Measurements from ENCODE around the gene LRRC3. TPM values are rescaled to one million over a fixed set of nuclear protein-coding genes. Genes with fewer than 3 reads are reported as not detected.

Gene LRRC3
- total RNA-seq, 3 donors from 2014 or later = 2.1 to 17.9 (median 2.7) TPM

DNA sequence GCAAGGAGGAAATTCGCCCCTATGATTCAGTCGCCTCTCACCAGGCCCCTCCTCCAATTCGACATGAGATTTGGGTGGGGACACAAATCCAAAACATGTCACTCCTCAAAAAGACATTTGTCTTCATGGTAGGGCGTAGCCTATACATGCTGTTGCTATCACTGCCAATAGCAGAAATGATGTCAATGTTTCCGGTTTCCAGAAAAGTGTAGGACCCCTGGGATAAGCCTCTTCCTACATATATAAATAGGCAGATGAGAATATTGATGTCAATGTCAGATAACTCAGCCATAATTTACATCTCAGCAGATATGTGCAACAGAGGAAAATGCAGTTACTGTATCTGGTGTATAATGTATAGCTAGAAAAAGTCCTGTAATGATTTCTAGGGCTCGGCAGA is 16.7 kb downstream of the LRRC3 start:
- DNase-seq = no peak
- TF ChIP-seq, protein P1, sequence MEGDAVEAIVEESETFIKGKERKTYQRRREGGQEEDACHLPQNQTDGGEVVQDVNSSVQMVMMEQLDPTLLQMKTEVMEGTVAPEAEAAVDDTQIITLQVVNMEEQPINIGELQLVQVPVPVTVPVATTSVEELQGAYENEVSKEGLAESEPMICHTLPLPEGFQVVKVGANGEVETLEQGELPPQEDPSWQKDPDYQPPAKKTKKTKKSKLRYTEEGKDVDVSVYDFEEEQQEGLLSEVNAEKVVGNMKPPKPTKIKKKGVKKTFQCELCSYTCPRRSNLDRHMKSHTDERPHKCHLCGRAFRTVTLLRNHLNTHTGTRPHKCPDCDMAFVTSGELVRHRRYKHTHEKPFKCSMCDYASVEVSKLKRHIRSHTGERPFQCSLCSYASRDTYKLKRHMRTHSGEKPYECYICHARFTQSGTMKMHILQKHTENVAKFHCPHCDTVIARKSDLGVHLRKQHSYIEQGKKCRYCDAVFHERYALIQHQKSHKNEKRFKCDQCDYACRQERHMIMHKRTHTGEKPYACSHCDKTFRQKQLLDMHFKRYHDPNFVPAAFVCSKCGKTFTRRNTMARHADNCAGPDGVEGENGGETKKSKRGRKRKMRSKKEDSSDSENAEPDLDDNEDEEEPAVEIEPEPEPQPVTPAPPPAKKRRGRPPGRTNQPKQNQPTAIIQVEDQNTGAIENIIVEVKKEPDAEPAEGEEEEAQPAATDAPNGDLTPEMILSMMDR (IDR thresholded peaks at IDR 0.05) = no peak
- Histone ChIP-seq H3K36me3 (ENCODE audit: low read depth) (no peaks in the 10 kb centered on the region), H3K4me1 (ENCODE audit: low read depth) (no peaks in the 10 kb centered on the region), H3K9me3 (no peaks in the 10 kb centered on the region), H3K4me3 (no peak overlapping the region)
- intact Hi-C loops (cut with DNase I, micrococcal nuclease) = no loop called here
- no peak for ATAC-seq

DNA sequence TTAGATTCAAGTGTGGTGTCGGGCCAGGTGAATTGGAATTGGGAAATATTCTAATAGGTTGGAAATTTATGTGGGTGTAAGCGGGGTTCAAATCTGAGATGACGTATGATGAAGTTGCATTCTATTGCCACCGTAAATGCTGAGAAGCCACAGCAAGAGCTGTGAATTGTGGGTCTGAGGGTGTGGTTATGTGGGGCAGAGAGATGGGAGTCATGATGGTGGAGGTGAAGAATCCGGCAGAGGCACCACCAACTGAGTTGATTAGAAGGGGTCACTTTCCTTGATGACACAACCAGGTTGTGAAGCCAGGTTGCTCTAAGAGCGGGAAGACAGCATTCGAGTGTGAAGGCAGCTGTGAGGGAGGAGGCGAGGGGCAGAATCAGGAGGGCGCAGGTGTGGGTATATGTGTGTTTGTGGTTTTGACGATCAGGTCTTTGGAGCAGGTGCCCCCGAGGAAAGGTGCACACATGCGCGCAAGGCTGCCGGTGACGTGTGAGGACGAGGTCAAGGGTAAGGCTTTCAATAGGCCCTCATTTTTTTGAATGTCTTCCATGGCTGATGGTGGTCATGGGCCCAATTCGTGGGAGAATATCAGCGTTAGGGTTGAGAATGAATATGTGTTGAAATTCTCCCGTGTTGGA is 18.7 kb downstream of the LRRC3 start:
- intact Hi-C loops (cut with DNase I, micrococcal nuclease) = no loop called here
- no peak for DNase-seq
- Histone ChIP-seq H3K9me3 (no peaks in the 10 kb centered on the region), H3K36me3 (ENCODE audit: low read depth) (no peaks in the 10 kb centered on the region), H3K4me3 (no peak overlapping the region), H3K4me1 (ENCODE audit: low read depth) (no peaks in the 10 kb centered on the region)
- TF ChIP-seq, protein P1 (IDR thresholded peaks at IDR 0.05) = no peak
- ATAC-seq = no peak

DNA sequence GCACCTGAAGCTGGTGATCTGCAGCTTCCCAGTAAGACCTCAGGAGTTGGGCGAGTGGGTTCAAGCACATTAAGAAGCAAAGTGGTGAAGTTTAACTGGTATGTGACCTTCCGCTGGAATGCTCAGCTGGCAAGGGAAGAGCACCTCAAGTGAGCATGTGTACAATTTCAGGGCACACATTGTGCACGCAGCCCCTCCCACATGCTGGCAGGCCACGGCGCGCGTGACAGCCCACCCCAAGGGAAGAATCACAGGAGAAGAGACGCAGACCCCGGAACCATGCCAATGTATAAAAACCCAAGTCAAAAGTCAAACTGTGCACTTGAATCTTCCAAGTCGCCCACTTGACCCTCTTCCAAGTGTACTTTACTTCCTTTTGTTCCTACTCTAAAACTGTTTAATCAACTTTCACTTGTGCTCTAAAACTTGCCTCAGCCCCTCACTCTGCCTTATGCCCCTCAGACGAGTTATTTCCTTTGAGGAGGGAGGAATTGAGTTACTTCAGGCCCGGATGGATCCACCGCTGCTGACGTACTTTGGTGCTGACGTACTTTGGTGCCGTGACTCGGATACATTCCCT is 20.0 kb downstream of the LRRC3 start:
- ATAC-seq = no peak
- no peak overlapping the region for H3K4me3 ChIP-seq
- no peaks in the 10 kb centered on the region for H3K4me1 ChIP-seq (ENCODE audit: low read depth)
- TF ChIP-seq, protein P1 (IDR thresholded peaks at IDR 0.05) = no peak
- H3K36me3 ChIP-seq (ENCODE audit: low read depth) = no peaks in the 10 kb centered on the region
- H3K9me3 ChIP-seq = no peaks in the 10 kb centered on the region
- no peak for DNase-seq
- intact Hi-C loops (cut with DNase I, micrococcal nuclease) = no loop called here

DNA sequence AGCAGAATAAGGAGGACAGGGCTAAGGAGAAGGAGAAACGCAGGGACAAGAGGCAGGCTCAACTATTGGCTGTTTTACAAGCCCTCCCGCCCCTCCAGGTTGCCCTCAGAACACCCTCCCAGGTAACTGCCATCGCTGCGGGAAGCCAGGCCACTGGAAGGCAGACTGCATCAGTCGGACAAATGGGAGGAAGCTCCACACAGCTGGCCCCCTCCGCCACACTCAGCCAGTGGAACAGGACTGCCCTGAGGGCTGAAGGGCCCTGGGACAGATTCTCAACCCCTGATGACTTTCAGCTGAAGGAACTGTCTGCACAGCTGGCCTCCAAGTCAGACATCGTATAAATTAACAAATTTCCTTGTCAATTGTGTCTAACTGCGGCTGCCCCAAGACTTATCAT is 21.8 kb downstream of the LRRC3 start:
- TF ChIP-seq, protein P1 (IDR thresholded peaks at IDR 0.05) = no peak
- intact Hi-C loops (cut with DNase I, micrococcal nuclease) = no loop called here

DNA sequence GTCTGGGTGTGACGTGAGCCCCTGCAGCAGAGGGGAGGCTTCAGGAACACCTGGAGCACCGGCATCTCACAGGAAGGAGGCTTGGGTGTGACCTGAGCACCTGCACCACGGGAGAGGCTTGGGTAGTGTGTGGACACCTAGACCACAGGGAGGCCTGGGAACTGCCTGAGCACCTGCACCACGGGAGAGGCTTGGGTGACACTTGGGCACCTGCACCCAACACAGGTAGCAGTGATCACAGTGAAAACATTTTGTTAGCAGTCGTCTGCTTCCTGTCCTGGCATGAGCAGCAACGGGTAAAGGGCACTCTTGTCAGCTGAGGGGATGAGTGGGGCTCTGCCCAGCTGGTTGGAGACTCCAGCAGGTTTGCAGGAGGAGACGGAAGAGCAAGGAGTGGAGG is 22.4 kb downstream of the LRRC3 start:
- intact Hi-C loops (cut with DNase I, micrococcal nuclease) = no loop called here
- H3K36me3 ChIP-seq (ENCODE audit: low read depth) = no peaks in the 10 kb centered on the region
- H3K4me3 ChIP-seq = no peak overlapping the region
- no peaks in the 10 kb centered on the region for H3K9me3 ChIP-seq
- no peak for DNase-seq
- TF ChIP-seq, protein P1 (IDR thresholded peaks at IDR 0.05) = no peak
- H3K4me1 ChIP-seq (ENCODE audit: low read depth) = no peaks in the 10 kb centered on the region
- ATAC-seq = no peak

More for the DNA sequence above, 21.8 kb downstream of the LRRC3 start:
- no peak for ATAC-seq
- Histone ChIP-seq H3K9me3 (no peaks in the 10 kb centered on the region), H3K36me3 (ENCODE audit: low read depth) (no peaks in the 10 kb centered on the region), H3K4me1 (ENCODE audit: low read depth) (no peaks in the 10 kb centered on the region), H3K4me3 (no peak overlapping the region)
- DNase-seq = no peak

All from mucosa of descending colon (tissue), 3 donors.